Suppressor macrophage treated with lipopolysaccharide for 1 hour (primary cell): ENCODE results near the gene JMJD1C.

Experiments
- DNase-seq, 3 donors: peaks; one replicate each; pipeline ENCODE4 v3.0.0-alpha.2; 2020 to 2022

JMJD1C gene

DNA sequence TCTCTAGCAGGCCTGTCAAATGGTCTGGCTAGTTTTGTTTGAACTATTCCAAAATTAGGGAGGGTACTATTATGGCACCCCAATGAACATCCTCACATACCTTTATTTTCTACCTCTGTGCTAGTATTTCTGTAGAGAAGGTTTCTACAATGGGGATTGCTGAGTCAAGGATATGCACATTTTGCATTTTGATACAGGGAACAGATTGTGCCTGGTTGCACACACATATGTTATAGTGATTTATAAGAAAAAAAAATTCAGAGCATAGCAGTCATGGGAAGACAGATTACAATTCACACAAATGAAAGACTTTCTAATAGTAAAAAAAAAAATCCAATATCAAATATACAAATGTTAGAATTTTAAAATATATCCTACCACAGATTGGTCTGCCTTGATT lies 346.7 kb downstream of the JMJD1C start:
- no peak for DNase-seq
